Smooth muscle cell (in vitro differentiated cells): Measurements from ENCODE around the gene CCDC102B. TPM values are rescaled to one million over a fixed set of nuclear protein-coding genes. Genes with fewer than 3 reads are reported as not detected.
"Not testable (repeated sequence)": the region's sequence is repeated elsewhere in the genome, so short reads cannot be mapped to it uniquely, and the experiment has no call there.

Experiments used
- DNase-seq: peaks from one replicate; lab custom pipeline; 2025; ENCODE audit not compliant: unreplicated experiment; lab: John Stamatoyannopoulos, UW
- H2AFZ ChIP-seq: fragments of 200-600 bp; sonication (generic); 2 replicates; pipeline ENCODE4 v1.6.0; 2016; ENCODE audit warnings: antibody characterized with exemption, low read depth, mild to moderate bottlenecking
- H3F3A ChIP-seq: fragments of 200-600 bp; sonication (generic); 2 replicates; pipeline ENCODE4 v1.6.0; 2017; ENCODE audit warnings: antibody characterized with exemption, low read depth
- H3K27ac ChIP-seq: fragments of 200-600 bp; sonication (generic); 2 replicates; pipeline ENCODE4 v1.5.1; 2016; ENCODE audit warnings: low read depth, mild to moderate bottlenecking
- H3K27me3 ChIP-seq: fragments of 200-600 bp; sonication (generic); 2 replicates; pipeline ENCODE4 v1.6.1; 2016; ENCODE audit warnings: low read depth, mild to moderate bottlenecking
- H3K36me3 ChIP-seq: fragments of 200-600 bp; sonication (generic); 2 replicates; pipeline ENCODE4 v1.5.1; 2016; ENCODE audit warnings: low read depth
- H3K4me1 ChIP-seq: fragments of 200-600 bp; sonication (generic); 2 replicates; pipeline ENCODE4 v1.5.1; 2016; ENCODE audit warnings: low read depth
- H3K4me2 ChIP-seq: fragments of 200-600 bp; sonication (generic); 2 replicates; pipeline ENCODE4 v1.6.0; 2016; ENCODE audit warnings: mild to moderate bottlenecking
- H3K4me3 ChIP-seq: fragments of 200-600 bp; sonication (generic); 2 replicates; pipeline ENCODE4 v1.5.1; 2016; ENCODE audit warnings: mild to moderate bottlenecking
- H3K79me2 ChIP-seq: fragments of 200-600 bp; sonication (generic); 2 replicates; pipeline ENCODE4 v1.6.0; 2016; ENCODE audit warnings: low read depth, mild to moderate bottlenecking
- H3K9ac ChIP-seq: fragments of 200-600 bp; sonication (generic); 2 replicates; pipeline ENCODE4 v1.6.0; 2016; ENCODE audit warnings: low read depth
- H3K9me3 ChIP-seq: fragments of 200-600 bp; sonication (generic); replicated peaks from 2 replicates; pipeline ENCODE4 v1.5.1; 2016; ENCODE audit warnings: low read depth
- H4K20me1 ChIP-seq: fragments of 200-600 bp; sonication (generic); 2 replicates; pipeline ENCODE4 v1.6.0; 2016; ENCODE audit warnings: low read depth
- WGBS: methylation state at CpG from one replicate; pipeline ENCODE4 v1.1.7; 2016; ENCODE audit warnings: low lambda C conversion rate; 5-methylcytosine and 5-hydroxymethylcytosine counted together
- polyA plus RNA-seq: library from polyadenylated mRNA; unstranded; fragments of >200 nt; fragmentation: Nextera tagmentation; extraction: Ambion mirVana; gene quantifications from 2 replicates; pipeline ENCODE4 v1.2.1, GENCODE V29; 2016
- total RNA-seq: library from RNA; depleted of rRNA; stranded (reverse); fragments of >200 nt; gene quantifications from 2 replicates; pipeline ENCODE4 v1.2.3, GENCODE V29; 2014
- TF ChIP-seq, protein P1 (sequence below): fragments of 200-600 bp; sonication (generic); IDR thresholded peaks from 2 replicates; pipeline ENCODE4 v1.5.1; 2017; ENCODE audit warnings: borderline replicate concordance, mild to moderate bottlenecking, antibody characterized with exemption; ENCODE audit not compliant: insufficient read depth, poor library complexity, severe bottlenecking

The CCDC102B gene
- total and polyA plus RNA-seq, 2 experiments from 2014 or later = 9.7 to 10.3 TPM

DNA sequence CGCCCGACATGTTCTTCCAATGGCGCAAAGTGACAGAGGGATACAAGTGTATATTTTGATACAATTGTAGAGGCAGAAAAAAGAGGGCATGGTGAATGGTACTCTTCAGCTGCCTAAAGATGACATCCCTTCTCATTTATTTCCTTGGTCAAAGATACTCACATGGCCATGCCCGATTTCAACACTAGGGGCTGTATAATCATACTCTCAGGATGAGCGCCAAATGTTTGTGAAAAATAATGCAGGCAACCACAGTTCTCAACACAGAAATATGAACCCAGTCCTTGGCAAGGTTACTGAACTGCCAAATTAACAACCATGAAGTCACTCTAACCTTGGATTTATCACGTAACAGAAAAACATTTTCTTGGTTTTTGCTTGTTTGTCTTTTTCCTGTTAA, 204.4 kb downstream of the CCDC102B start:
- TF ChIP-seq, protein P1, sequence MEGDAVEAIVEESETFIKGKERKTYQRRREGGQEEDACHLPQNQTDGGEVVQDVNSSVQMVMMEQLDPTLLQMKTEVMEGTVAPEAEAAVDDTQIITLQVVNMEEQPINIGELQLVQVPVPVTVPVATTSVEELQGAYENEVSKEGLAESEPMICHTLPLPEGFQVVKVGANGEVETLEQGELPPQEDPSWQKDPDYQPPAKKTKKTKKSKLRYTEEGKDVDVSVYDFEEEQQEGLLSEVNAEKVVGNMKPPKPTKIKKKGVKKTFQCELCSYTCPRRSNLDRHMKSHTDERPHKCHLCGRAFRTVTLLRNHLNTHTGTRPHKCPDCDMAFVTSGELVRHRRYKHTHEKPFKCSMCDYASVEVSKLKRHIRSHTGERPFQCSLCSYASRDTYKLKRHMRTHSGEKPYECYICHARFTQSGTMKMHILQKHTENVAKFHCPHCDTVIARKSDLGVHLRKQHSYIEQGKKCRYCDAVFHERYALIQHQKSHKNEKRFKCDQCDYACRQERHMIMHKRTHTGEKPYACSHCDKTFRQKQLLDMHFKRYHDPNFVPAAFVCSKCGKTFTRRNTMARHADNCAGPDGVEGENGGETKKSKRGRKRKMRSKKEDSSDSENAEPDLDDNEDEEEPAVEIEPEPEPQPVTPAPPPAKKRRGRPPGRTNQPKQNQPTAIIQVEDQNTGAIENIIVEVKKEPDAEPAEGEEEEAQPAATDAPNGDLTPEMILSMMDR = no peak
- Histone ChIP-seq H2AFZ (no peak overlapping the region), H3K9me3 (no peaks in the 10 kb centered on the region), H3K4me3 (no peak overlapping the region), H4K20me1 (no peaks in the 10 kb centered on the region), H3K27ac (no peak overlapping the region), H3K79me2 (no peaks in the 10 kb centered on the region), H3K4me1 (peaks cover 3% of the 10 kb centered on the region), H3K36me3 (no peaks in the 10 kb centered on the region), H3K27me3 (no peaks in the 10 kb centered on the region), H3F3A (no peaks in the 10 kb centered on the region), H3K9ac (no peak overlapping the region), H3K4me2 (no peak overlapping the region)
- DNase-seq = no peak
- 94% methylated on average over 6 of the region's 6 CpGs for WGBS

DNA sequence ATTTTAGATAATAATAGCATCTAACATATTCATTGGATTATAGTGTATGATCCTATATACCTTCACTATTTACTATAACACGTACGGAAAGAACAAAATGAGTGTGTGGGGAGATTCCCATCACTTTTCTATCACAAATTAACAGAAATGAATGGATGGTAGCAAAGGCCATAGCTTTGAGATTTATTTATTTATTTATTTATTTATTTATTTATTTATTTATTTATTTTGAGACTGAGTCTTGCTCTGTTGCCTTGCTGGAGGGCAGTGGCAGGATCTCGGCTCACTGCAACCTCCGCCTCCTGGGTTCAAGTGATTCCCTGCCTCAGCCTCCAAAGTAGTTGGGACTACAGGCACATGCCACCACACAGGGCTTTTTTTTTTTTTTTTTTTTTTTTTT, 208.3 kb downstream of the CCDC102B start:
- H3K36me3 ChIP-seq, H3K27me3 ChIP-seq, H3K4me2 ChIP-seq, H3K9ac ChIP-seq, DNase-seq, H3K79me2 ChIP-seq, H3K4me1 ChIP-seq, H3K4me3 ChIP-seq, H3K9me3 ChIP-seq, H3K27ac ChIP-seq, H3F3A ChIP-seq, H2AFZ ChIP-seq, H4K20me1 ChIP-seq: not testable (repeated sequence)
- WGBS = 99% methylated on average over 4 of the region's 4 CpGs

DNA sequence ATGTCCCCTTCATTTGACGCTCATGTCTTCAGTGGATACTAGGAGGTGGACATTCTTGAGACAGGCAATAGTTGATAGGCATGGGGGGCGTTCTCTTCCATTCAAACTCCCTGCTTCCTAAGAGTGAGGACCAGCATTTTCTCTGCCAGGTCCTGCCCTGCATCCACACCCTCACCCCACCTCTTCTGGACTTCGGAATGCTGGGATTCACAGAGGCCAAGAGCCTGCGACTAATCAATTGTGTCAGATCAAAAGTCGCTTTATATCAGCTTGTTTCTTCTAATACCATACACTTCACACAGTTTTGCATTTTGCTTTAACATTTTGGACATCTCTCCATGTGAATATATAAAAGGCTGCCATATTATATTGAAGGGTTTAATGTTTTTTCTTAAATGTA, 210.7 kb downstream of the CCDC102B start:
- no peaks in the 10 kb centered on the region for H4K20me1 ChIP-seq
- no peaks in the 10 kb centered on the region for H3F3A ChIP-seq
- no peaks in the 10 kb centered on the region for H3K36me3 ChIP-seq
- H2AFZ ChIP-seq = no peak overlapping the region
- H3K79me2 ChIP-seq = no peaks in the 10 kb centered on the region
- no peak overlapping the region for H3K4me3 ChIP-seq
- H3K9ac ChIP-seq = no peak overlapping the region
- no peaks in the 10 kb centered on the region for H3K9me3 ChIP-seq
- no peak for DNase-seq
- no peak overlapping the region for H3K4me2 ChIP-seq
- TF ChIP-seq, protein P1 = no peak
- H3K27ac ChIP-seq = no peak overlapping the region
- H3K4me1 ChIP-seq = no peaks in the 10 kb centered on the region
- no peaks in the 10 kb centered on the region for H3K27me3 ChIP-seq
- WGBS = 91% methylated on average over 5 of the region's 5 CpGs

DNA sequence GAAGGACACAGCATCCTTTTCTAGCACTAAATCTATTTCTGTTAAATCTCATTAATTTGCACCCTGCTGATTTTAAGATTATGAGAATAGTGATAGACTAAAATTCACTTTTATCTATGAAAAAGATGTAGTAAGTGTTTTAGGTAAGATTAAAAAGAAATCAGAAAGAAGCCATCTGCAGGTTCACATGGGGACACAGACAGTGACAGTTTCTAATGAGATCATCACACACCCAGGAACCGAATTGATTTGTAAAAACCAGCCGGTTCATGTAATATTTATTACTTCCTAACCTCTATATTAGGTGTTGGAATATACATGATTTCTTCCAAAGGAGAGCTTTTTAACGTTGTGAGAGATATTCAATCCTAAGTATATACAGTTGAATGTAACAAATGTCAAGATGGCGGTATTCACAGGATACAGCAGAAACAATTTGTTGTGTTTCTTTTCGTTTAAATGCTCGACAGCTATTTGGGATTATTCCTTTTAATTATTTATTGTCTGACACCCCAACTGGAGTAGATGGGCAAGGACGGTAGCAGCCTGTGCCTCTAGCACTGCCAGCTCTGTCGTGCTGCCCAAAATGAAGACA, 223.4 kb downstream of the CCDC102B start:
- no peaks in the 10 kb centered on the region for H3K4me1 ChIP-seq
- no peaks in the 10 kb centered on the region for H3K9me3 ChIP-seq
- TF ChIP-seq, protein P1 = no peak
- no peaks in the 10 kb centered on the region for H3K79me2 ChIP-seq
- no peak overlapping the region for H3K9ac ChIP-seq
- H2AFZ ChIP-seq = no peak overlapping the region
- no peaks in the 10 kb centered on the region for H3F3A ChIP-seq
- no peak for DNase-seq
- H3K4me3 ChIP-seq = no peak overlapping the region
- 91% methylated on average over 8 of the region's 8 CpGs for WGBS
- H3K36me3 ChIP-seq = no peaks in the 10 kb centered on the region
- no peak overlapping the region for H3K4me2 ChIP-seq
- no peaks in the 10 kb centered on the region for H3K27me3 ChIP-seq
- H4K20me1 ChIP-seq = no peaks in the 10 kb centered on the region
- no peak overlapping the region for H3K27ac ChIP-seq
